Measurements from ENCODE around the gene ZIC4. TPM values are rescaled to one million over a fixed set of nuclear protein-coding genes. Genes with fewer than 3 reads are reported as not detected.

Gene ZIC4
- total and polyA plus RNA-seq, 4 donors: 0.09 to 1.4 (median 0.37) TPM

- WGBS, 2 donors: 6 to 12% methylated on average over 7 of the region's 7 CpGs
- H3K36me3 ChIP-seq (ENCODE audit: control insufficient read depth in 1 of 2, insufficient read depth in 2 of 2, low read length in 1 of 2): no peaks in the 10 kb centered on the region
- H3K27ac ChIP-seq (ENCODE audit: low read depth in 1 of 2, low read length in 2 of 2): no peak overlapping the region
- peaks cover 4% of the 10 kb centered on the region for H3K9me3 ChIP-seq (ENCODE audit: control insufficient read depth, low read length)
- ATAC-seq (ENCODE audit: low FRiP score): no peak
- H3K4me1 ChIP-seq (ENCODE audit: control insufficient read depth in 1 of 2, insufficient read depth in 2 of 2, low read length in 2 of 2): no peaks in the 10 kb centered on the region
- intact Hi-C loops (cut with DNase I): no loop called here
- peaks cover 0 to 2% of the 10 kb centered on the region in 2 donors for H3K27me3 ChIP-seq (ENCODE audit: control insufficient read depth in 1 of 2, insufficient read depth in 2 of 2, low read length in 1 of 2)
- H3K4me3 ChIP-seq (ENCODE audit: low read length in 2 of 2): no peak overlapping the region
- no peak for DNase-seq
Measured at GRCh38 chr3:147371771-147372340, 34.5 kb downstream of the ZIC4 start.

DNA sequence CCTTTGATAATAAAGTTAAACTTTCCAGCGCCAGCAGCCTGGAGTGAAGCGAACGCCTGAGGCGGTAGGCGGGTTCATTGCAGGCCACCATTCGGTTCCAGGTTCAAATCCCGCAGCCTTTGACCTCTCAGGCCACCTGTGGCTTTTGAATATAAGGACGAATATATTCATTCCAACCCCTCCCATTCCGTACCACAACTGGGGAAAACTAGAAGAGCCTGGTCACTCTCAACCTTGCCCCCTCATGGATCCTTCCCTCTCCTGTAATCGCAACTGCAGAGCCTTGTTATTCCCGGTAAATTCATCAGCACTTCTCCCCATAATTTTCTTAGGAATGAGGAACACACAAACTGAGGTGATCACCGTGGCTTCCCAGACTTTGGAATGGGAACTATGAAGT is 35.2 kb downstream of the ZIC4 start:
- Histone ChIP-seq H3K36me3 (ENCODE audit: control insufficient read depth in 1 of 2, insufficient read depth in 2 of 2, low read length in 1 of 2) (no peaks in the 10 kb centered on the region), H3K9me3 (ENCODE audit: control insufficient read depth, low read length) (peaks cover 4% of the 10 kb centered on the region), H3K27ac (ENCODE audit: low read depth in 1 of 2, low read length in 2 of 2) (no peak overlapping the region), H3K4me1 (ENCODE audit: control insufficient read depth in 1 of 2, insufficient read depth in 2 of 2, low read length in 2 of 2) (no peaks in the 10 kb centered on the region), H3K4me3 (ENCODE audit: low read length in 2 of 2) (no peak overlapping the region), H3K27me3 (ENCODE audit: control insufficient read depth in 1 of 2, insufficient read depth in 2 of 2, low read length in 1 of 2) (peaks cover 0 to 2% of the 10 kb centered on the region in 2 donors)
- intact Hi-C loops (cut with DNase I): no loop called here
- 7 to 11% methylated on average over 12 of the region's 12 CpGs for WGBS, 2 donors
- DNase-seq: no peak
- ATAC-seq (ENCODE audit: low FRiP score): no peak

DNA sequence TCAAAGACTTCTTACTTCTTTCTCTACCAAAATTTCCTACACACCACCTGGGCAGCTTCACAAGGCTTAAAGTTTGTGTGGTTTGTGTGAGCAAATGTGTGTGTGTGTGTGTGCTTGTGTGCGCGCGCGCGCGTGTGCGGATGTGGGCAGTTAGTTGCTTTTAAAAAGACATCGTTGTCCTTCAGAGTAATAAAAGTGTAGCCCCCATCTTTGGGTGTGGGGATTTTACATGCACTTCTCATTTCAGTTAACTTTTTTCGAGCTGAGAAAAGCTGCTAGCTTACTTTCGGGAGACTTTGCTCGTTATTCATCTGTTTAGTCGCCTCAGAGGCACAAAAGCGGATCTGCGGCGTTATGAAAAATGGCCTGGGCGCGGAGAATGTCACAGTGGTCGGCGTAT is 36.0 kb downstream of the ZIC4 start:
- H3K27me3 ChIP-seq (ENCODE audit: control insufficient read depth in 1 of 2, insufficient read depth in 2 of 2, low read length in 1 of 2): peaks cover 0 to 2% of the 10 kb centered on the region in 2 donors
- peaks cover 4% of the 10 kb centered on the region for H3K9me3 ChIP-seq (ENCODE audit: control insufficient read depth, low read length)
- WGBS, 2 donors: 14 to 17% methylated on average over 19 of the region's 19 CpGs
- intact Hi-C loops (cut with DNase I): no loop called here
- ATAC-seq (ENCODE audit: low FRiP score) (no peak), DNase-seq (no peak)
- no peak overlapping the region for H3K4me3 ChIP-seq (ENCODE audit: low read length in 2 of 2)
- no peaks in the 10 kb centered on the region for H3K36me3 ChIP-seq (ENCODE audit: control insufficient read depth in 1 of 2, insufficient read depth in 2 of 2, low read length in 1 of 2)
- H3K27ac ChIP-seq (ENCODE audit: low read depth in 1 of 2, low read length in 2 of 2): no peak overlapping the region
- H3K4me1 ChIP-seq (ENCODE audit: control insufficient read depth in 1 of 2, insufficient read depth in 2 of 2, low read length in 2 of 2): no peaks in the 10 kb centered on the region

GRCh38 chr3:147369661-147370123 is 36.7 kb downstream of the ZIC4 start:
- no peak overlapping the region for H3K27ac ChIP-seq (ENCODE audit: low read depth in 1 of 2, low read length in 2 of 2)
- WGBS, 2 donors: 9 to 13% methylated on average over 18 of the region's 18 CpGs
- intact Hi-C loops (cut with DNase I): no loop called here
- H3K4me3 ChIP-seq (ENCODE audit: low read length in 2 of 2): no peak overlapping the region
- no peaks in the 10 kb centered on the region for H3K4me1 ChIP-seq (ENCODE audit: control insufficient read depth in 1 of 2, insufficient read depth in 2 of 2, low read length in 2 of 2)
- peaks cover 4% of the 10 kb centered on the region for H3K9me3 ChIP-seq (ENCODE audit: control insufficient read depth, low read length)
- ATAC-seq (ENCODE audit: low FRiP score) (no peak), DNase-seq (no peak)
- peaks cover 0 to 2% of the 10 kb centered on the region in 2 donors for H3K27me3 ChIP-seq (ENCODE audit: control insufficient read depth in 1 of 2, insufficient read depth in 2 of 2, low read length in 1 of 2)
- H3K36me3 ChIP-seq (ENCODE audit: control insufficient read depth in 1 of 2, insufficient read depth in 2 of 2, low read length in 1 of 2): no peaks in the 10 kb centered on the region

DNA sequence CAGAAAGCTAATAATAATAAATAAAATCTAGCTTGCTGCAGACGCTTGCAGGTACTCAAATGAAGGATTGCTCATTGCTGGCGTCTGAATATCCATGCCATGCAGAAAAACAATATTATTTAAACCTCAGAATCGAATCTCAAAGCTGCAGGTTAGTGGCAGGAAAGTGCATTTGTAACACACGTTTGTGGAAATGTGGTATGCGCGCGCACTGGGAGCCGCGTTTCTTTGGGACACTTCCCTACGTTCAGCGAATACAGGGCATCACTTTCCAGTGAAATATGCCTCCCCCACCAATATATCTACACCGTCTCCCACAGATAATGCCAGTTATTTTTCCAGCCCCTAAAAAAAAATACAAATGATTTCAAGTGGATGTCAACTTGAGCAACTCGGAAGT is 37.1 kb downstream of the ZIC4 start:
- intact Hi-C loops (cut with DNase I): no loop called here
- no peak overlapping the region for H3K27ac ChIP-seq (ENCODE audit: low read depth in 1 of 2, low read length in 2 of 2)

DNA sequence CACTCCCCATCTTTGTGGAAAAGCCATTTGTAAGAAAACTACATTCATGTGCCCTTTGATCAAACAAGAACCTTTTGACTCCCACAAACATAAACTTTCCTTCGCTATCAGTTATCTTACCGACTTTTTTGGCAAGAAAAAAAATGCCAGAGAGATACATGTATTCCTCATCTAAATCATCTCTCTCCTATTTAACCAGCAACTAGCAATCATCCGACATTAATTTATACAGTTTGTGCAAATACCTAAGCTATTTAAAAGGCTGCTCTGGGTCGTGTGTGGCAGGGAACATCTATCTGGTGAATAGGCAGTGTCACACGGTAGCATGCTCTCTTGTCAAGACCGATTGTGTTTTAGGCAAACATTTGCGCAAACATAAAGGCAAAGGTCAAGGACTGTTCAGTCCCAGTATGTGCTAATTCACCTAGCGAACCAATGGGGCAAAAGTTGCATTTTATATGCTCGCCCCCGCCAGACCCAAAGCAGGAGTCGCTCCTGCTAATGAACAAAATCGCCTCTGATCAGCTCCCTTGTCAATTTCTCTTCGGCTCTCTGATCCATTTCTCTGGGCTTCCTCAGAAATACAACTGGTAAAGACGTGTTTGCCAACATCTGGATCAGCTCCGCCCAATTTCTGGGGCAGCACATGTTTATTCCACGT is 37.7 kb downstream of the ZIC4 start:
- WGBS, 2 donors: 5 to 9% methylated on average over 16 of the region's 16 CpGs
- H3K4me3 ChIP-seq (ENCODE audit: low read length in 2 of 2): no peak overlapping the region
- H3K36me3 ChIP-seq (ENCODE audit: control insufficient read depth in 1 of 2, insufficient read depth in 2 of 2, low read length in 1 of 2): no peaks in the 10 kb centered on the region
- H3K27me3 ChIP-seq (ENCODE audit: control insufficient read depth in 1 of 2, insufficient read depth in 2 of 2, low read length in 1 of 2): peaks cover 0 to 2% of the 10 kb centered on the region in 2 donors
- H3K27ac ChIP-seq (ENCODE audit: low read depth in 1 of 2, low read length in 2 of 2): no peak overlapping the region
- peaks cover 4% of the 10 kb centered on the region for H3K9me3 ChIP-seq (ENCODE audit: control insufficient read depth, low read length)
- ATAC-seq (ENCODE audit: low FRiP score) (no peak), DNase-seq (no peak)
- H3K4me1 ChIP-seq (ENCODE audit: control insufficient read depth in 1 of 2, insufficient read depth in 2 of 2, low read length in 2 of 2): no peaks in the 10 kb centered on the region
- intact Hi-C loops (cut with DNase I): no loop called here

More for the DNA sequence above, 37.1 kb downstream of the ZIC4 start:
- no peaks in the 10 kb centered on the region for H3K4me1 ChIP-seq (ENCODE audit: control insufficient read depth in 1 of 2, insufficient read depth in 2 of 2, low read length in 2 of 2)
- H3K4me3 ChIP-seq (ENCODE audit: low read length in 2 of 2): no peak overlapping the region
- WGBS, 2 donors: 8 to 17% methylated on average over 13 of the region's 13 CpGs
- peaks cover 0 to 2% of the 10 kb centered on the region in 2 donors for H3K27me3 ChIP-seq (ENCODE audit: control insufficient read depth in 1 of 2, insufficient read depth in 2 of 2, low read length in 1 of 2)
- no peaks in the 10 kb centered on the region for H3K36me3 ChIP-seq (ENCODE audit: control insufficient read depth in 1 of 2, insufficient read depth in 2 of 2, low read length in 1 of 2)
- DNase-seq (no peak), ATAC-seq (ENCODE audit: low FRiP score) (no peak)
- peaks cover 4% of the 10 kb centered on the region for H3K9me3 ChIP-seq (ENCODE audit: control insufficient read depth, low read length)

DNA sequence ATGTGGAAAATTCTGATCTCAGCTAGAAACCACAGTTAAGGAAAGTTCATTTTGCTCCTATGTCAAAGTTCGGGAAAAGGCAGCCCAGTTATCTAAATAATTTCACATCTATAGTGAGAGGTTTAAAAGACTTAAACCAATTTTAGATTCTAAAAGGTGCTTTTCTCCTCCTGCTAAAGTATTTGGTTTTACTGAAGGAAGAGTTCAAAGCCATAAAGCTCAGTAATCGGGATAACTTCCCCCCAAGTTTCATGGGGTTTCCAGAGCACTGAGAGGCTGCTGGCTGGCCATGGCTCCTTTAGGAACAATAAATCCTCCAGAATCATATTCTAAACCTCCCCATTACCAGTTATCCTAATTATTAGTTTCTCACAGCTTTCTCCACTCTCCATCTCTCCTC is 38.2 kb downstream of the ZIC4 start:
- no peak overlapping the region for H3K4me3 ChIP-seq (ENCODE audit: low read length in 2 of 2)
- no peaks in the 10 kb centered on the region for H3K4me1 ChIP-seq (ENCODE audit: control insufficient read depth in 1 of 2, insufficient read depth in 2 of 2, low read length in 2 of 2)
- peaks cover 2% of the 10 kb centered on the region for H3K9me3 ChIP-seq (ENCODE audit: control insufficient read depth, low read length)
- no peak for ATAC-seq (ENCODE audit: low FRiP score)
- H3K27ac ChIP-seq (ENCODE audit: low read depth in 1 of 2, low read length in 2 of 2): no peak overlapping the region
- intact Hi-C loops (cut with DNase I): no loop called here
- WGBS, 2 donors: 17% methylated on average over 2 of the region's 2 CpGs
- DNase-seq: no peak
- H3K36me3 ChIP-seq (ENCODE audit: control insufficient read depth in 1 of 2, insufficient read depth in 2 of 2, low read length in 1 of 2): no peaks in the 10 kb centered on the region
- H3K27me3 ChIP-seq (ENCODE audit: control insufficient read depth in 1 of 2, insufficient read depth in 2 of 2, low read length in 1 of 2): peaks cover 0 to 2% of the 10 kb centered on the region in 2 donors

GRCh38 chr3:147367676-147368075 is 38.7 kb downstream of the ZIC4 start:
- peaks cover 2% of the 10 kb centered on the region for H3K9me3 ChIP-seq (ENCODE audit: control insufficient read depth, low read length)
- intact Hi-C loops (cut with DNase I): no loop called here
- ATAC-seq (ENCODE audit: low FRiP score) (no peak), DNase-seq (no peak)
- WGBS, 2 donors: 27 to 48% methylated on average over 1 of the region's 1 CpG
- H3K27ac ChIP-seq (ENCODE audit: low read depth in 1 of 2, low read length in 2 of 2): no peak overlapping the region
- no peak overlapping the region for H3K4me3 ChIP-seq (ENCODE audit: low read length in 2 of 2)
- peaks cover 0 to 2% of the 10 kb centered on the region in 2 donors for H3K27me3 ChIP-seq (ENCODE audit: control insufficient read depth in 1 of 2, insufficient read depth in 2 of 2, low read length in 1 of 2)
- no peaks in the 10 kb centered on the region for H3K36me3 ChIP-seq (ENCODE audit: control insufficient read depth in 1 of 2, insufficient read depth in 2 of 2, low read length in 1 of 2)
- no peaks in the 10 kb centered on the region for H3K4me1 ChIP-seq (ENCODE audit: control insufficient read depth in 1 of 2, insufficient read depth in 2 of 2, low read length in 2 of 2)

All from aorta (tissue), 5 donors.